HG03280 (cell line): Measurements from ENCODE around the gene VKORC1.
"Not testable (repeated sequence)": the region's sequence is repeated elsewhere in the genome, so short reads cannot be mapped to it uniquely, and the experiment has no call there.

Experiments
- ATAC-seq: cut with Tn5 transposase; IDR thresholded peaks from one replicate; pipeline ENCODE4 v1.9.1; 2021; ENCODE audit warnings: mild to moderate bottlenecking, moderate library complexity; ENCODE audit not compliant: unreplicated experiment

Gene VKORC1

GRCh38 chr16:31107465-31107867, 12.9 kb upstream of the VKORC1 start:
- ATAC-seq: peak; percentile 48

DNA sequence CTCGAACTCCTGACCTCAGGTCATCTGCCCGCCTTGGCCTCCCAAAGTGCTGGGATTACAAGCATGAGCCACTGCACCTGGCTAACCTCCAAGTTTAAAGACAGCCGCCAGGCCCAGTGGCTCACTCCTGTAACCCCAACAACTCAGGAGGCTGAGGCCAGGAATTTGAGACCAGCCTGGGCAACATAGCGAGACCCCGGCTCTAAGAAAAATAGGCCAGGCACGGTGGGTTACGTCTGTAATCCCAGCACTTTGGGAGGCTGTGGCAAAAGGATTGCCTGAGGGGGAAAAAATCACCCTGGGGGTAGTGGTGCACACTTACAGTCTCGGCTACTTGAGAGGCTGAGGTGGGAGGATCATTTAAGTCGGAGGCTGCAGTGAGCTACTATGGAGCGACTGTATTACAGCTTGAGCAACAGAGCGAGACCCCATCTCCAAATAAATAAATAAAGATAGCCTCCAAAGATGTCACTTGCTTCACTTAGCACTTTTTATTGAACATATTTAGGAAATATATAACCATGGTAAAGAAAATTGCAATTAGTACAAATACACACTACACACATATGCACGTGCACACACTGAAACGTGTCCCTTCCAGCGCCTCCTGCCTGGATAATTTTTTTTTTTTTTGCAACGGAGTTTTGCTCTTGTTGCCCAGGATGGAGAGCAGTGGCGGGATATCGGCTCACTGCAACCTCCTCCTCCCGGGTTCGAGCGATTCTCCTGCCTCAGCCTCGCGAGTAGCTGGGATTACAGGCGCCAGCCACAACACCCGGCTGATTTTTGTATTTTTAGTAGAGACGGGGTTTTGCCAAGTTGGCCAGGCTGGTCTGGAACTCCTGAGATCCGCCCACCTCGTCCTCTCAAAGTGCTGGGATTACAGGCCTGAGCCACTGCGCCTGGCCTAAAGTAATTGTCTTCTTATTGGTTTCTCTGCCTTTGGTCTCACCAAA, 12.2 kb upstream of the VKORC1 start:
- no peak for ATAC-seq

DNA sequence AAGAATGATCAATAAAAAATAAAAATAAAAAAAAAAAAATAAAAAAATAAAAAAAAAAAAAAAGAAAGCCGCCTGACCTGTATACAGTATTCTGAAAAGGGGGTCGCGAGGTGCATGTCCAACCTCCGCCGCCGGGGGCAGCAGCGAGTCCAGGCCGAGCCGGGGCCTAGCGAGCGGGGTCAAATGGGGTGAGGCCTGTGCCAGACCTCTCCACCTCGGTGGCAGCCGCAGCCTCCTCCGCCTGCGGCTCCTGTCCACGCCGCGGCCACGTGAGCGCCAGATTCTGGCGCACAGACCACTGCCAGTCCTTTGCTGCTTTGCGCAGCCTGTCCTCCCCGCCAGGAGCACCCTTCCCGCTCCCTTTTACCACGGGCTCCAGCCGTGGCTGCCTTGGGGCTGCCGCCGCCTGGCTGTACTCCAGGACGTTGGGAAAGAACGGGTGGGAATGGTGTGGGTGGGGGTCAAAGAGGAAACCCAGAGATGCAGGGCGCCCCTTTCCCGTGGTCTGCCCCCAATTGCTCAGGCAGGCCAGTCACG, 11.1 kb upstream of the VKORC1 start:
- ATAC-seq: no peak

- ATAC-seq: not testable (repeated sequence)
Measured at GRCh38 chr16:31100876-31101641, 6.5 kb upstream of the VKORC1 start.

GRCh38 chr16:31099860-31100638, 5.5 kb upstream of the VKORC1 start:
- no peak for ATAC-seq

DNA sequence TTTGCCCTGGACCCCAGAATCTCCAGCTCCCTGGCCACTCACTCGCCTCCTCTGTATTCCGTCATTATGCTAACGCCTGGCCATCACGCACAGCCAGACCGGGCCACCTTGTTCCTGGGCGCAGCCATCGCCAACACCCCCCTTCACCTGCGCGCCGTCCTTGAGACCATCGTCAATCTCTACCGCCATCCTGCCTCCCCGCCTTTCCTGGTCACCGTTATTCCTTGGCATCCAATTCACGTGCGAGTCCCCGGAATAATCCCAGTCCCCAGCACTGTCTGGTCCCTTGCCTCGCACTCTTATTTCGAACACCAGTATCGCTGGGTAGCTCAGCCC, 541 bp downstream of the VKORC1 start:
- ATAC-seq: peak; percentile 7

- no peak for ATAC-seq
Measured at GRCh38 chr16:31093132-31093703, 1.4 kb downstream of the VKORC1 start.

DNA sequence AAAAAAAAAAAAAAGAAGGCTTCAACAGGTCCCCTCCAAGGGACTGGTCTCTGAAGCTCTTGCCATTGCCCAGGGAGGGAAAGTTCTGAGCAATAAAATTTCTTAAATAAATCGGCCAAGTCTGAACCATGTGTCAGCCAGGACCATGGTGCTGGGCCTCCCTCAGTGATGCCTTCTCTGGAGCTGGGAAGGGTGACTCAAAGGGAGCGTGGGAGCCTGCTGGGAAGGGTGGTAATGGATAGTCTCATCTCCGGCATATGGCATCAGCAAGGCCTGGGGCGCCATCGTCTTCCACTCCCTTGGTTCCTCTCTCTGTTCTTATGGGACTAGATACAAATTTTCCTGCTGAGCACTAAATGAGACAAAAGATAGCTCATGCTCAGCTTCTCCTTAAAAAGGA, 2.3 kb downstream of the VKORC1 start:
- ATAC-seq: no peak

GRCh38 chr16:31090540-31090939, 4.1 kb downstream of the VKORC1 start:
- ATAC-seq: no peak

DNA sequence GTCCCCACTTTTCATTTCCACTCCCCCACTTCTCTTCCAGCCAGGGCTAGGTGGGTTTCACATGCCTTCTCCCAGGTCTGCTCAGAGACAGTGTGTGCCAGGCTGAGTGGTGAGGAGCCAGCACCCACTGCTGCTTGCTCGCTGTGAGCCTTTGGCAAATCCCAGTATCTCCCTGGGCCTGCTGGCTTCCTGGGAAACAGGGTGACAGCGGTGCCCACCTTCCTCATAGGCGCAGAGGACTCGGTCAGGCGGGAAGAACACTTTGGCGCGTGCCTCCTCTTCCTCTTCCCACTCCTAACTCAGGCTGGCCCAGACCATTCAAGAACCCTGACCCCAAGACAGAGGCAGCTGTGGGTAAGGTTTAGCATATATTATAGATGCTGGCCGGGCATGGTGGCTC, 5.4 kb downstream of the VKORC1 start:
- ATAC-seq: no peak

GRCh38 chr16:31088459-31089183, 6.0 kb downstream of the VKORC1 start, which contains the start of gene PRSS53:
Gene PRSS53 (minus strand): TSS chr16:31088943. CDS start chr16:31088809, 134 bp downstream.
- ATAC-seq: no peak

- no peak for ATAC-seq
Measured at GRCh38 chr16:31087971-31088370, 6.6 kb downstream of the VKORC1 start.

DNA sequence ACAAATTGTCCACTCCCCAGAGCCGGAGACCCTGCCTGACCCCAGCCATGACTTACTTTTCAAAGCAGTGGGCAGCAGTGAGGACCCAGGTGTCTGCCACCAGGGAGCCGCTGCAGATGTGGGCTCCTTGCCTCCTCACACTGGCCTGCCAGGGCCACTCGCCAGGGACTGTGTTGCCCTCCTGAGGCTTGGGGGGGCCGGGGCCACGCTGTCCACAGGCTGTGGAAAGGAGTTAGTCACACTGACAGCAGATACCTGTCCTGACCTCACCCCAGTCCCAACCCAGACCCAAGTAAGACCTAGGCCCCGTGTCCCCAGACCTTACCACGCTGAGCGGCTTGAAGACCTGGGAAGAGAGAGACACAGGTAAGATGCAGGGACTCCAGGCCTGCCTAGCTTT, 7.1 kb downstream of the VKORC1 start:
- ATAC-seq: no peak

DNA sequence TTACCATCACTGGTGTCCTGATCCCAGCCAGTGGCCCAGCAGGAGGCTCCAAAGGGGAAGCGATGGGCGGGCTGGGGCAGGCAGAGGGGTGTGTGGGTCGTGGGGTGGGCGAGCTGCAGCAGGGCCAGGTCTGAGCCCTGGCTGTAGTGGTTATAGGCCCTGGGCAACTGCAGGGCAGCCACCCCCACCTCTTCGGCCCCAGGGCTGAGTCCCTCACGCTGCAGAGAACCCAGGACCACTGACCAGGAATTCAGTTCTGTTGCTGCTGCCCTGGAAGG, 8.0 kb downstream of the VKORC1 start:
- no peak for ATAC-seq

GRCh38 chr16:31085873-31086628, 8.5 kb downstream of the VKORC1 start:
- ATAC-seq: no peak

DNA sequence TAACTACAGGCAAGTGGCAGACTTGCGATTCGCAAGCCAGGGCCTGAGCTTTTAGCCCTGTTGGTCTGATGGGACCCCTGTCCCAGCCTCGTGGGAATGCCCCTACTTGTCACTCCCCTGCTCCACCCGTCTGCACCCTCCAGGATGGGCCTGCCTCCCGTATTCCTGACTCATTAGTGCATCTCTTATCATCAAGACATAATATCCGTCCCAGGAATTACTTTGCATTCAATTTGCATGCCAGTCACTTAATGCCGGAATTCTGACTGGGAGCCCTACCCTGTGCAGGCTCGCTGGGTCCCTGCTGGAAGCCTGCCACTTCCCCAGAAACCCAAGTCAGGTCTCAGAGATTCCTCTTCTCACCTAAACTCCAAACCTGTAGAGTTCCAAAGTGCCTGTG, 9.2 kb downstream of the VKORC1 start:
- no peak for ATAC-seq

DNA sequence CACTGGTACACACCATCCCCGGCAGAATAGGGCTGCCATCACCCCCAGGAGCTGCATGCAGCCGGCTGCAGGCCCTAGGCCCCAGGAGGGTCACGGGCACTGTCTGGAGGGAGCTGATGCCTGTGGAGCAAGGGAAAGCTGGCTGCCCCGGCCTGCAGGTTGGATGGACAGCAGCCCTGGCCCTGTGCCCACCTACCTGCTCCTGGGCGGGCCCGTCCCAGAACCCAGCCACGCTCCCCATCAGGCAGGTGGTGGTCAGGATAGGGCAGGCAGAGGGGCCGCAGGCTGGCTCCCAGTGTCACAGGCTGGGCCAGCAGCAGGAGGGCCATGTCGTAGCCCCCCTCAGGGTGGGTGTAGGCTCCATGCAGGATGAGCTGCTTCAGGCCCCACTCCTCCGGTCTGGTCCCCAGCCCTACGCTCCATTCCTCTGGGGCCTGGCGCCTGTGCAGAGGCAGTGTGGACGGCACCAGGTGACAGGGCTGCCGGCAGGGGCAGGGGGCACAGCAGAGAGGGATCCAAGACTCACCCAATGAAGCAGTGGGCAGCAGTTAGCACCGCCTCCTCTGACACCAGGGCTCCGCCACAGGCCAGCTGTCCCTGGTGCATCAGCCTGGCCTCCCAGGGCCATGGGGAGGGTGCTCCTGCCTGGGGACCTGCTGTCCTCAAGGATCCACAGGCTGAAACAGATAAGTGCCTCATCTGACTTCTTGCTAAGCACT, 9.9 kb downstream of the VKORC1 start:
- no peak for ATAC-seq

DNA sequence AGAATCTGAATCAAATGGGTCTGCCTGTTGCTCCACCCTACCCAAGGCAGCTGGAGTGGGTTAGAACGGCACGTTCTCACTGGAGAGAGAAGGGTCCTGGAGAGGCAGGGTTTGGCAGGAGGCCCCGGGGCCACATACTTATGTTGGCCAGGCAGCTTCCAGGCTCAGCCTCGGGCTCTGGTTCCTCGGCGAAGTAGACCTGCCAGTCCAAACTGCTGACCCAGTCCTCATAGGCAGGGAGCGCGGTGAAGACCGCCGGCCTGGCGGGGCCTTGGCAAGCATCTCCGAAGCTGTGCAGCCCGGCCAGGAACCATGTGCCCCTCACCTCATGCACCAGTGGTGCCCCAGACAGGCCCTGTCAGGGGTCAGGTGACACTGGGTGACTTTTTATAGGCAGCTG, 10.6 kb downstream of the VKORC1 start:
- no peak for ATAC-seq

DNA sequence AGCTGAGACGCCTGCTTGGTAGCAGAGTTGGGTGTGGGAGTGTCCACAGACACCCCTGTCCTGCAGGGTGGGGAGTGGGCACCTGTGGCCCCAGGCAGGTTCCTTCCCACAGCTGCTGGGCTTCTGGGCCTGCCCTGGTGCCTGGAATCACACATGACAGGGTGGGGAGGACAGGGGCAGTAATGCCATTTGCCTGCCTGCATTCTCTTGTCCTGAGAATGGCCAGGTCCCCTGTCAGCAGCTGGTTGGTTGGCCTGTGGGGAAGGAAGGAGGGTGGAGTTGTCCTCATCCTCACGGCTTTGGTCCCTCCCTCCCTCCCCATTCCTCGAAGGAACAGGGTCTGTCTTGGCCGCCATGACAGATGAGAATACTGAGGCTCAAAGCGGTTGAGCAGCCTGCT, 11.0 kb downstream of the VKORC1 start:
- ATAC-seq: no peak
